Lower leg skin (tissue), 4 donors: ENCODE measurements around the gene NOB1. TPM values are rescaled to one million over a fixed set of nuclear protein-coding genes. Genes with fewer than 3 reads are reported as not detected.

Experiments
- DNase-seq, 2 donors: peaks; one replicate each; pipeline ENCODE4 v3.0.0-alpha.2; 2019; ENCODE audit warnings: low spot score in 2 of 2
- H3K4me3 ChIP-seq: fragments of 200-600 bp; sonication (generic); 2 replicates; pipeline ENCODE4 v1.5.1; 2017; ENCODE audit warnings: mild to moderate bottlenecking, low read depth; ENCODE audit not compliant: poor library complexity, severe bottlenecking
- POLR2A ChIP-seq, 2 donors: fragments of 450-650 bp; IDR thresholded peaks; one replicate each; pipeline ENCODE4 v1.6.1; 2016 to 2017; ENCODE audit warnings: antibody characterized with exemption in 2 of 2, mild to moderate bottlenecking in 1 of 2, moderate library complexity in 1 of 2
- WGBS, 2 donors: methylation state at CpG; one replicate each; pipeline ENCODE4 v1.1.5; 2018; 5-methylcytosine and 5-hydroxymethylcytosine counted together
- intact Hi-C: fragments of 100-400 bp; cut with DNase I; formaldehyde crosslinking; loops from one replicate; pipeline ENCODE4 v1.15.0; 2023; ENCODE audit warnings: low total_unique reads
- total RNA-seq, 4 donors: library from RNA; depleted of rRNA; stranded (reverse); fragments of >200 nt; gene quantifications; one replicate each; pipeline ENCODE4 v1.1.0, GENCODE V29; 2016
- TF ChIP-seq, protein P1 (sequence below), 3 donors: fragments of 450-650 bp; IDR thresholded peaks; one replicate each; pipeline ENCODE4 v1.5.1; 2016; ENCODE audit warnings: antibody characterized with exemption in 3 of 3, mild to moderate bottlenecking in 3 of 3, moderate library complexity in 2 of 3

The NOB1 gene
- total RNA-seq, 4 donors from 2014 or later: 33.8 to 78.0 (median 51.0) TPM

DNA sequence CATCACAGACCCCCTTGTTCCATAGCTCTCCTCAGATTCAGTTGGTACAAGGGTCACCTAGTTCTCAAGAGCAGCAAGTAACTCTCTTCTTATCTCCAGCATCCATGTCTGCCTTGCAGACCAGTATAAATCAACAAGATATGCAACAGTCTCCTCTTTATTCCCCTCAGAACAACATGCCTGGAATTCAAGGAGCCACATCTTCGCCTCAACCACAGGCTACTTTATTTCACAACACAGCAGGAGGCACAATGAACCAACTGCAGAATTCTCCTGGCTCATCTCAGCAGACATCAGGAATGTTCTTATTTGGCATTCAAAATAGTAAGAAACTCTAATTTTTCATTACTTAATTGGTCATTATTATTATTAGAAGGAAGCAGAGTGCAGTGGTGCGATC, 60.8 kb downstream of the NOB1 start:
- TF ChIP-seq, protein P1, sequence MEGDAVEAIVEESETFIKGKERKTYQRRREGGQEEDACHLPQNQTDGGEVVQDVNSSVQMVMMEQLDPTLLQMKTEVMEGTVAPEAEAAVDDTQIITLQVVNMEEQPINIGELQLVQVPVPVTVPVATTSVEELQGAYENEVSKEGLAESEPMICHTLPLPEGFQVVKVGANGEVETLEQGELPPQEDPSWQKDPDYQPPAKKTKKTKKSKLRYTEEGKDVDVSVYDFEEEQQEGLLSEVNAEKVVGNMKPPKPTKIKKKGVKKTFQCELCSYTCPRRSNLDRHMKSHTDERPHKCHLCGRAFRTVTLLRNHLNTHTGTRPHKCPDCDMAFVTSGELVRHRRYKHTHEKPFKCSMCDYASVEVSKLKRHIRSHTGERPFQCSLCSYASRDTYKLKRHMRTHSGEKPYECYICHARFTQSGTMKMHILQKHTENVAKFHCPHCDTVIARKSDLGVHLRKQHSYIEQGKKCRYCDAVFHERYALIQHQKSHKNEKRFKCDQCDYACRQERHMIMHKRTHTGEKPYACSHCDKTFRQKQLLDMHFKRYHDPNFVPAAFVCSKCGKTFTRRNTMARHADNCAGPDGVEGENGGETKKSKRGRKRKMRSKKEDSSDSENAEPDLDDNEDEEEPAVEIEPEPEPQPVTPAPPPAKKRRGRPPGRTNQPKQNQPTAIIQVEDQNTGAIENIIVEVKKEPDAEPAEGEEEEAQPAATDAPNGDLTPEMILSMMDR (IDR thresholded peaks at IDR 0.05): no peak
- no peak for TF ChIP-seq POLR2A (IDR thresholded peaks at IDR 0.05)
- intact Hi-C loops: no loop called here
- DNase-seq: no peak
- WGBS, 2 donors: 98% methylated on average over 2 of the region's 2 CpGs
- H3K4me3 ChIP-seq: no peak overlapping the region

DNA sequence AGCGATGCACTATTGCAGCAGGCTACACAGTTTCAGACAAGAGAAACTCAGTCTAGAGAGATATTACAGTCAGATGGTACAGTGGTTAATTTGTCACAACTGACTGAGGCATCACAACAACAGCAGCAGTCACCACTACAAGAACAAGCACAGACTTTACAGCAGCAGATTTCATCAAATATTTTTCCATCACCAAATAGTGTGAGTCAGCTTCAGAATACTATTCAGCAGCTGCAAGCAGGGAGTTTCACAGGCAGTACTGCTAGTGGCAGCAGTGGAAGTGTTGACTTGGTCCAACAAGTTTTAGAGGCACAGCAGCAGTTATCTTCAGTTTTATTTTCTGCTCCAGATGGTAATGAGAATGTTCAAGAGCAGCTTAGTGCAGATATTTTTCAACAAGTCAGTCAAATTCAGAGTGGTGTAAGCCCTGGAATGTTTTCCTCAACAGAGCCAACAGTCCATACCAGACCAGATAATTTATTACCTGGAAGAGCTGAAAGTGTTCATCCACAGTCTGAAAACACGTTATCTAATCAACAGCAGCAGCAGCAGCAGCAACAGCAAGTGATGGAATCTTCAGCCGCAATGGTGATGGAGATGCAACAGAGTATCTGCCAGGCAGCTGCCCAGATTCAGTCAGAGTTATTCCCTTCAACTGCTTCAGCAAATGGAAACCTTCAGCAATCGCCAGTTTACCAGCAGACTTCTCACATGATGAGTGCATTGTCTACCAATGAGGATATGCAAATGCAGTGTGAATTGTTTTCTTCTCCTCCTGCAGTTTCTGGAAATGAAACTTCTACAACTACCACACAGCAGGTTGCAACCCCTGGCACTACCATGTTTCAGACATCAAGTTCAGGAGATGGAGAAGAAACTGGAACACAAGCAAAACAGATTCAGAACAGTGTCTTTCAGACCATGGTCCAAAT, 62.5 kb downstream of the NOB1 start:
- intact Hi-C loops: no loop called here
- 72 to 77% methylated on average over 4 of the region's 4 CpGs for WGBS, 2 donors
- no peak overlapping the region for H3K4me3 ChIP-seq
- TF ChIP-seq POLR2A (IDR thresholded peaks at IDR 0.05): no peak
- DNase-seq: no peak

Other genes with a start within 250 kb of the NOB1 start
- 100 to 1,000 TPM in 1 of 4 donors, 10 to 100 TPM in 3; 74.7 to 114 (median 88.6) TPM for gene NFAT5, start 189.0 kb downstream of the NOB1 start, total RNA-seq
- gene NQO1, start 28.4 kb downstream of the NOB1 start, total RNA-seq: 10 to 100 TPM in 3 of 4 donors, 1 to 10 TPM in 1; 8.8 to 27.3 (median 14.8) TPM
- 10 to 100 TPM; 26.9 to 50.9 (median 43.9) TPM for gene WWP2, start 7.4 kb upstream of the NOB1 start, total RNA-seq
- 1 to 10 TPM in 1 of 4 donors, under 1 TPM in 3; 0.12 to 1.2 (median 0.39) TPM for gene CLEC18A, start 196.4 kb upstream of the NOB1 start, total RNA-seq